Gastroesophageal sphincter (tissue), 3 donors: ENCODE measurements around the gene USF3.

ENCODE experiments used
- CTCF ChIP-seq, 4 experiments: fragments of 200-600 bp in 2 of 4; fragments of 450-650 bp in 2 of 4; sonication (generic) in 1 of 4; IDR thresholded peaks; one replicate each; pipeline ENCODE4 v1.5.1; 2017 to 2019; ENCODE audit warnings: antibody characterized with exemption in 4 of 4, mild to moderate bottlenecking in 2 of 4, moderate library complexity in 2 of 4
- POLR2A ChIP-seq, 2 donors: fragments of 450-650 bp; IDR thresholded peaks; one replicate each; pipeline ENCODE4 v1.6.1; 2017; ENCODE audit warnings: antibody characterized with exemption in 2 of 2, mild to moderate bottlenecking in 2 of 2, moderate library complexity in 1 of 2

- TF ChIP-seq CTCF (IDR thresholded peaks at IDR 0.05) (no peak), POLR2A (IDR thresholded peaks at IDR 0.05) (no peak)
Measured at GRCh38 chr3:113728661-113729060, 32.2 kb upstream of the USF3 start.
